GM23338 (cell line): ENCODE results near the gene OR6J1. TPM values are rescaled to one million over a fixed set of nuclear protein-coding genes. Genes with fewer than 3 reads are reported as not detected.
A peak's percentile ranks its signal among the peaks of the same experiment; 100 is the strongest.

Experiments
- ATAC-seq: fragments of 200-7000 bp; cut with Tn5 transposase; 3 replicates; pipeline ENCODE4 v1.9.1; 2020
- DNase-seq: peaks from one replicate; pipeline ENCODE4 v3.0.0-alpha.2; 2015; ENCODE audit warnings: low spot score
- H2AFZ ChIP-seq: fragments of 200-600 bp; sonication (generic); 2 replicates; pipeline ENCODE4 v1.8.0; 2016; ENCODE audit warnings: antibody characterized with exemption, mild to moderate bottlenecking, moderate library complexity
- H3F3A ChIP-seq: fragments of 200-600 bp; sonication (generic); replicated peaks from 2 replicates; pipeline ENCODE4 v1.8.0; 2017; ENCODE audit warnings: antibody characterized with exemption, mixed run types, low read depth
- H3K27ac ChIP-seq: fragments of 200-600 bp; sonication (generic); 2 replicates; pipeline ENCODE4 v1.6.1; 2016; ENCODE audit warnings: low read depth
- H3K27me3 ChIP-seq: fragments of 200-600 bp; sonication (generic); 2 replicates; pipeline ENCODE4 v1.8.0; 2016; ENCODE audit warnings: mild to moderate bottlenecking, mixed run types, moderate library complexity; ENCODE audit not compliant: insufficient read depth
- H3K36me3 ChIP-seq: fragments of 200-600 bp; sonication (generic); 2 replicates; pipeline ENCODE4 v1.8.0; 2016; ENCODE audit warnings: mild to moderate bottlenecking; ENCODE audit not compliant: insufficient read depth
- H3K4me1 ChIP-seq: fragments of 200-600 bp; sonication (generic); 2 replicates; pipeline ENCODE4 v1.8.0; 2016; ENCODE audit warnings: mild to moderate bottlenecking, moderate library complexity; ENCODE audit not compliant: insufficient read depth
- H3K4me2 ChIP-seq: fragments of 200-600 bp; sonication (generic); 2 replicates; pipeline ENCODE4 v1.7.1; 2017; ENCODE audit warnings: mixed run types
- H3K4me3 ChIP-seq: fragments of 200-600 bp; sonication (generic); 2 replicates; pipeline ENCODE4 v1.6.1; 2016; ENCODE audit warnings: mixed run types
- H3K79me2 ChIP-seq: fragments of 200-600 bp; sonication (generic); replicated peaks from 2 replicates; pipeline ENCODE4 v1.8.0; 2017; ENCODE audit warnings: mild to moderate bottlenecking; ENCODE audit not compliant: insufficient read depth
- H3K9me2 ChIP-seq: fragments of 200-600 bp; sonication (generic); 2 replicates; pipeline ENCODE4 v1.8.0; 2017; ENCODE audit not compliant: insufficient read depth
- H4K20me1 ChIP-seq: fragments of 200-600 bp; sonication (generic); replicated peaks from 2 replicates; pipeline ENCODE4 v1.8.0; 2017; ENCODE audit warnings: mild to moderate bottlenecking; ENCODE audit not compliant: insufficient read depth
- H3K27ac Mint-ChIP-seq: 2 replicates; pipeline ENCODE4 v1.8.0; 2020; ENCODE audit warnings: inconsistent platforms, mild to moderate bottlenecking, moderate library complexity, mixed read lengths
- H3K27me3 Mint-ChIP-seq: 3 replicates; pipeline ENCODE4 v1.8.0; 2022; ENCODE audit warnings: low read depth, mild to moderate bottlenecking, moderate library complexity, mixed read lengths, inconsistent platforms; ENCODE audit not compliant: insufficient read depth, poor library complexity
- H3K36me3 Mint-ChIP-seq: 3 replicates; pipeline ENCODE4 v1.8.0; 2021; ENCODE audit warnings: low read depth, mild to moderate bottlenecking, inconsistent platforms, moderate library complexity, mixed read lengths
- H3K4me1 Mint-ChIP-seq: 3 replicates; pipeline ENCODE4 v1.8.0; 2020; ENCODE audit warnings: mild to moderate bottlenecking, inconsistent platforms, mixed read lengths
- H3K4me3 Mint-ChIP-seq: 3 replicates; pipeline ENCODE4 v1.8.0; 2021; ENCODE audit warnings: moderate library complexity, mild to moderate bottlenecking, inconsistent platforms, mixed read lengths
- H3K9me3 Mint-ChIP-seq: 3 replicates; pipeline ENCODE4 v1.8.0; 2020; ENCODE audit warnings: moderate library complexity, mild to moderate bottlenecking, inconsistent platforms, mixed read lengths
- CREB1 ChIP-seq: fragments of 250-450 bp; sonication (Bioruptor Pico); IDR thresholded peaks from 2 replicates; pipeline ENCODE4 v1.5.0; 2020; ENCODE audit warnings: low read depth, mild to moderate bottlenecking, moderate library complexity
- ETS1 ChIP-seq: IDR thresholded peaks from 2 replicates; pipeline ENCODE4 v1.6.1; 2016; ENCODE audit warnings: antibody characterized with exemption
- EZH2 ChIP-seq: fragments of 200-600 bp; sonication (generic); IDR thresholded peaks from one replicate; pipeline ENCODE4 v1.8.0; 2017; ENCODE audit warnings: antibody characterized with exemption, mild to moderate bottlenecking, low read depth; ENCODE audit not compliant: unreplicated experiment
- JUNB ChIP-seq: IDR thresholded peaks from one replicate; pipeline ENCODE4 v1.6.1; 2016; ENCODE audit warnings: antibody characterized with exemption; ENCODE audit not compliant: unreplicated experiment
- NANOG ChIP-seq: IDR thresholded peaks from 2 replicates; pipeline ENCODE4 v1.6.1; 2016; ENCODE audit warnings: antibody characterized with exemption, borderline replicate concordance
- POLR2AphosphoS5 ChIP-seq: IDR thresholded peaks from 2 replicates; pipeline ENCODE4 v1.6.1; 2016; ENCODE audit warnings: antibody characterized with exemption, low read depth
- STAT1 ChIP-seq: IDR thresholded peaks from one replicate; pipeline ENCODE4 v1.6.1; 2016; ENCODE audit warnings: antibody characterized with exemption; ENCODE audit not compliant: unreplicated experiment
- ZNF114 ChIP-seq: fragments of 250-450 bp; sonication (Bioruptor Pico); IDR thresholded peaks from 2 replicates; pipeline ENCODE4 v1.5.0; 2020; ENCODE audit warnings: mild to moderate bottlenecking, moderate library complexity
- ZNF331 ChIP-seq: fragments of 250-450 bp; sonication (Bioruptor Pico); IDR thresholded peaks from 2 replicates; pipeline ENCODE4 v1.5.0; 2020; ENCODE audit warnings: low read depth, mild to moderate bottlenecking, moderate library complexity
- ZNF462 ChIP-seq: fragments of 250-450 bp; sonication (Bioruptor Pico); IDR thresholded peaks from 2 replicates; pipeline ENCODE4 v1.5.0; 2020; ENCODE audit warnings: mild to moderate bottlenecking, moderate library complexity
- polyA plus RNA-seq: library from polyadenylated mRNA; unstranded; fragments of >200 nt; fragmentation: Nextera tagmentation; extraction: Ambion mirVana; gene quantifications from 2 replicates; pipeline ENCODE4 v1.2.1, GENCODE V29; 2016
- total RNA-seq: library from RNA; depleted of rRNA; stranded (reverse); fragments of >200 nt; shearing (Covaris generic); gene quantifications from 2 replicates; pipeline ENCODE4 v1.2.3, GENCODE V29; 2014
- TF ChIP-seq, protein P1 (sequence below): IDR thresholded peaks from one replicate; pipeline ENCODE4 v1.6.1; 2018; ENCODE audit warnings: antibody characterized with exemption; ENCODE audit not compliant: unreplicated experiment

Gene OR6J1
- total and polyA plus RNA-seq, 2 experiments from 2014 or later: not detected

GRCh38 chr14:22598099-22598895, 45.9 kb downstream of the OR6J1 start, which contains the start of gene ABHD4 (continued):
- TF ChIP-seq ZNF462 (CRISPR knock-in tag) (no peak), ZNF331 (CRISPR knock-in tag) (peak; percentile 51)

DNA sequence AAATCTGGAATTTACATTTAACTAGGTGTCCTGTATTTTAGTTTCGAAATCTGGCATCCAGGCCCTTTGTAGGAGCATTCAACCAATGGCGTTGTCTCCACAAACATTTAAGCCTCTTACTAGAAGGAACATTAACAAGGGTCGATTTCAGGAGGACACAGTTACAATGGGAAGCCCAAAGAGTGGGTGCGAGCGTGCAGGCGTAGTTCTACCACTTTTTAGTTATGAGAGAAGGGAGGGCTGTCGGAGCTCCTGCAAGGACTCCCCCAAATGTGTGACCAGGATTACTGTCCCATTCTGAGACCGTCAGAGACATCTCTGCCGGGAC, 46.4 kb downstream of the OR6J1 start:
- peak overlapping the region; percentile 97 for H2AFZ ChIP-seq
- Mint-ChIP-seq H3K36me3 (peaks cover 22% of the 10 kb centered on the region), H3K4me3 (peak overlapping the region; percentile 98), H3K27me3 (peaks cover 9% of the 10 kb centered on the region), H3K27ac (peak overlapping the region; percentile 75; the same call in 1 of the 2 replicates), H3K4me1 (peaks cover 34% of the 10 kb centered on the region), H3K9me3 (no peaks in the 10 kb centered on the region)
- H3K79me2 ChIP-seq: peaks cover 23% of the 10 kb centered on the region
- peak; percentile 34 for ATAC-seq
- H3K4me1 ChIP-seq: peaks cover 22% of the 10 kb centered on the region
- peak overlapping the region; percentile 91 for H3K4me2 ChIP-seq
- no peaks in the 10 kb centered on the region; the same call in 1 of the 2 replicates for H4K20me1 ChIP-seq
- H3K27ac ChIP-seq: peak overlapping the region; percentile 53
- H3F3A ChIP-seq: no peaks in the 10 kb centered on the region
- H3K4me3 ChIP-seq: peak overlapping the region; percentile 97
- no peaks in the 10 kb centered on the region for H3K9me2 ChIP-seq
- no peak for DNase-seq
- no peaks in the 10 kb centered on the region for H3K27me3 ChIP-seq
- H3K36me3 ChIP-seq: 0 out of 2 replicates have a peak, but pooled peaks cover 9% of the 10 kb centered on the region
- TF ChIP-seq EZH2: no peak
- TF ChIP-seq CREB1: no peak
- no peak for TF ChIP-seq ETS1
- TF ChIP-seq JUNB: no peak
- no peak for TF ChIP-seq POLR2AphosphoS5
- TF ChIP-seq ZNF114 (CRISPR knock-in tag): no peak
- TF ChIP-seq STAT1: no peak
- TF ChIP-seq, protein P1, sequence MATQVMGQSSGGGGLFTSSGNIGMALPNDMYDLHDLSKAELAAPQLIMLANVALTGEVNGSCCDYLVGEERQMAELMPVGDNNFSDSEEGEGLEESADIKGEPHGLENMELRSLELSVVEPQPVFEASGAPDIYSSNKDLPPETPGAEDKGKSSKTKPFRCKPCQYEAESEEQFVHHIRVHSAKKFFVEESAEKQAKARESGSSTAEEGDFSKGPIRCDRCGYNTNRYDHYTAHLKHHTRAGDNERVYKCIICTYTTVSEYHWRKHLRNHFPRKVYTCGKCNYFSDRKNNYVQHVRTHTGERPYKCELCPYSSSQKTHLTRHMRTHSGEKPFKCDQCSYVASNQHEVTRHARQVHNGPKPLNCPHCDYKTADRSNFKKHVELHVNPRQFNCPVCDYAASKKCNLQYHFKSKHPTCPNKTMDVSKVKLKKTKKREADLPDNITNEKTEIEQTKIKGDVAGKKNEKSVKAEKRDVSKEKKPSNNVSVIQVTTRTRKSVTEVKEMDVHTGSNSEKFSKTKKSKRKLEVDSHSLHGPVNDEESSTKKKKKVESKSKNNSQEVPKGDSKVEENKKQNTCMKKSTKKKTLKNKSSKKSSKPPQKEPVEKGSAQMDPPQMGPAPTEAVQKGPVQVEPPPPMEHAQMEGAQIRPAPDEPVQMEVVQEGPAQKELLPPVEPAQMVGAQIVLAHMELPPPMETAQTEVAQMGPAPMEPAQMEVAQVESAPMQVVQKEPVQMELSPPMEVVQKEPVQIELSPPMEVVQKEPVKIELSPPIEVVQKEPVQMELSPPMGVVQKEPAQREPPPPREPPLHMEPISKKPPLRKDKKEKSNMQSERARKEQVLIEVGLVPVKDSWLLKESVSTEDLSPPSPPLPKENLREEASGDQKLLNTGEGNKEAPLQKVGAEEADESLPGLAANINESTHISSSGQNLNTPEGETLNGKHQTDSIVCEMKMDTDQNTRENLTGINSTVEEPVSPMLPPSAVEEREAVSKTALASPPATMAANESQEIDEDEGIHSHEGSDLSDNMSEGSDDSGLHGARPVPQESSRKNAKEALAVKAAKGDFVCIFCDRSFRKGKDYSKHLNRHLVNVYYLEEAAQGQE: no peak
- TF ChIP-seq ZNF331 (CRISPR knock-in tag): no peak
- TF ChIP-seq NANOG: no peak
